HEK293 (cell line): ENCODE results near the gene ALDOA.

ENCODE experiments used
- AEBP2 ChIP-seq: fragments of 450-650 bp; formaldehyde crosslinking; IDR thresholded peaks from 2 replicates; pipeline ENCODE4 v1.5.1; 2016; ENCODE audit warnings: missing biosample characterization, missing genetic modification characterization, borderline replicate concordance
- BCL11B ChIP-seq: fragments of 450-650 bp; formaldehyde crosslinking; IDR thresholded peaks from 2 replicates; pipeline ENCODE4 v1.5.1; 2016; ENCODE audit warnings: low read depth, missing biosample characterization, missing genetic modification characterization
- BCL6B ChIP-seq: fragments of 450-650 bp; formaldehyde crosslinking; IDR thresholded peaks from 2 replicates; pipeline ENCODE4 v1.5.1; 2017; ENCODE audit warnings: missing biosample characterization, missing genetic modification characterization
- INSM2 ChIP-seq: fragments of 450-650 bp; formaldehyde crosslinking; IDR thresholded peaks from 2 replicates; pipeline ENCODE4 v1.5.1; 2016; ENCODE audit warnings: missing biosample characterization, missing genetic modification characterization
- PRDM2 ChIP-seq: fragments of 450-650 bp; formaldehyde crosslinking; IDR thresholded peaks from 2 replicates; pipeline ENCODE4 v1.5.1; 2016; ENCODE audit warnings: missing biosample characterization, missing genetic modification characterization, borderline replicate concordance
- TRIM28 ChIP-seq: IDR thresholded peaks from 2 replicates; pipeline ENCODE4 v1.6.1; 2011; ENCODE audit warnings: low read length, control low read depth, borderline replicate concordance
- ZBTB48 ChIP-seq: fragments of 450-650 bp; formaldehyde crosslinking; IDR thresholded peaks from 2 replicates; pipeline ENCODE4 v1.5.1; 2016; ENCODE audit warnings: missing biosample characterization, missing genetic modification characterization
- ZFP41 ChIP-seq: fragments of 450-650 bp; formaldehyde crosslinking; IDR thresholded peaks from 2 replicates; pipeline ENCODE4 v1.5.1; 2016; ENCODE audit warnings: missing biosample characterization, missing genetic modification characterization, borderline replicate concordance
- ZNF155 ChIP-seq: fragments of 450-650 bp; formaldehyde crosslinking; IDR thresholded peaks from 2 replicates; pipeline ENCODE4 v1.5.1; 2016; ENCODE audit warnings: missing biosample characterization, missing genetic modification characterization
- ZNF169 ChIP-seq: fragments of 450-650 bp; formaldehyde crosslinking; IDR thresholded peaks from 2 replicates; pipeline ENCODE4 v1.5.1; 2016; ENCODE audit warnings: missing biosample characterization, missing genetic modification characterization
- ZNF266 ChIP-seq: fragments of 450-650 bp; formaldehyde crosslinking; IDR thresholded peaks from 2 replicates; pipeline ENCODE4 v1.5.1; 2016; ENCODE audit warnings: missing biosample characterization, missing genetic modification characterization, low read depth
- ZNF449 ChIP-seq: fragments of 450-650 bp; formaldehyde crosslinking; IDR thresholded peaks from 2 replicates; pipeline ENCODE4 v1.5.1; 2017; ENCODE audit warnings: missing biosample characterization, mild to moderate bottlenecking, missing genetic modification characterization, moderate library complexity
- ZNF513 ChIP-seq: fragments of 450-650 bp; IDR thresholded peaks from 2 replicates; pipeline ENCODE4 v1.5.1; 2018; ENCODE audit warnings: missing biosample characterization, missing genetic modification characterization
- ZNF514 ChIP-seq: fragments of 450-650 bp; formaldehyde crosslinking; IDR thresholded peaks from 2 replicates; pipeline ENCODE4 v1.5.1; 2016; ENCODE audit warnings: missing biosample characterization, missing genetic modification characterization
- ZNF548 ChIP-seq: fragments of 450-650 bp; formaldehyde crosslinking; IDR thresholded peaks from 2 replicates; pipeline ENCODE4 v1.5.1; 2016; ENCODE audit warnings: missing biosample characterization, missing genetic modification characterization
- ZNF549 ChIP-seq: fragments of 450-650 bp; IDR thresholded peaks from 2 replicates; pipeline ENCODE4 v1.5.1; 2018; ENCODE audit warnings: missing biosample characterization, missing genetic modification characterization, mild to moderate bottlenecking, inconsistent platforms, moderate library complexity
- ZNF571 ChIP-seq: fragments of 450-650 bp; formaldehyde crosslinking; IDR thresholded peaks from 2 replicates; pipeline ENCODE4 v1.5.0; 2017; ENCODE audit warnings: missing biosample characterization, missing genetic modification characterization
- ZNF610 ChIP-seq: fragments of 450-650 bp; formaldehyde crosslinking; IDR thresholded peaks from 2 replicates; pipeline ENCODE4 v1.5.1; 2016; ENCODE audit warnings: missing biosample characterization, missing genetic modification characterization, borderline replicate concordance
- ZNF626 ChIP-seq: fragments of 450-650 bp; sonication (Bioruptor Pico); formaldehyde crosslinking; IDR thresholded peaks from 2 replicates; pipeline ENCODE4 v1.5.1; 2018; ENCODE audit warnings: missing biosample characterization, missing genetic modification characterization, inconsistent platforms
- ZNF664 ChIP-seq: fragments of 450-650 bp; formaldehyde crosslinking; IDR thresholded peaks from 2 replicates; pipeline ENCODE4 v1.5.1; 2016; ENCODE audit warnings: missing biosample characterization, missing genetic modification characterization
- ZNF704 ChIP-seq: fragments of 450-650 bp; formaldehyde crosslinking; IDR thresholded peaks from 2 replicates; pipeline ENCODE4 v1.5.1; 2016; ENCODE audit warnings: missing biosample characterization, missing genetic modification characterization
- ZNF76 ChIP-seq: fragments of 450-650 bp; formaldehyde crosslinking; IDR thresholded peaks from 2 replicates; pipeline ENCODE4; 2016; ENCODE audit warnings: low read depth, missing biosample characterization, missing genetic modification characterization, borderline replicate concordance
- ZNF830 ChIP-seq: fragments of 450-650 bp; IDR thresholded peaks from 2 replicates; pipeline ENCODE4 v1.5.0; 2018; ENCODE audit warnings: missing biosample characterization, missing genetic modification characterization, low read depth, mild to moderate bottlenecking, moderate library complexity
- ZSCAN23 ChIP-seq: fragments of 450-650 bp; formaldehyde crosslinking; IDR thresholded peaks from 2 replicates; pipeline ENCODE4 v1.5.1; 2016; ENCODE audit warnings: missing biosample characterization, missing genetic modification characterization

The ALDOA gene

GRCh38 chr16:30052671-30053372, 12.7 kb upstream of the ALDOA start (continued):
- TF ChIP-seq ZNF626 (tag by site-specific recombination) (no peak), ZNF610 (tag by site-specific recombination) (peak; percentile 88), ZNF513 (no peak), ZNF514 (peak; percentile 96), ZNF449 (tag by site-specific recombination) (peak; percentile 47; the same call in 1 of the 2 replicates), ZNF830 (tag by site-specific recombination) (no peak), ZNF169 (tag by site-specific recombination) (no peak), ZNF704 (tag by site-specific recombination) (peak; percentile 88; the same call in 1 of the 2 replicates), ZNF76 (tag by site-specific recombination) (peak; percentile 80), ZNF571 (no peak), AEBP2 (peak; percentile 98), BCL11B (peak; percentile 11; the same call in 1 of the 2 replicates), ZNF266 (tag by site-specific recombination) (peak; percentile 98), TRIM28 (no peak), PRDM2 (tag by site-specific recombination) (no peak), INSM2 (tag by site-specific recombination) (peak; percentile 97), ZFP41 (tag by site-specific recombination) (no peak), BCL6B (tag by site-specific recombination) (no peak), ZNF548 (no peak), ZNF664 (peak; percentile 96), ZNF549 (tag by site-specific recombination) (no peak), ZBTB48 (tag by site-specific recombination) (peak; percentile 17; the same call in 1 of the 2 replicates), ZSCAN23 (tag by site-specific recombination) (peak; percentile 89), ZNF155 (tag by site-specific recombination) (no peak)
